Ishikawa (cell line): ENCODE measurements around the gene NAV2.

Source experiments
- CEBPB ChIP-seq: IDR thresholded peaks from 2 replicates; pipeline ENCODE4 v1.6.1; 2012
- CREB1 ChIP-seq: IDR thresholded peaks from 2 replicates; pipeline ENCODE4 v1.6.1; 2012; ENCODE audit warnings: low read depth
- EGR1 ChIP-seq: IDR thresholded peaks from 2 replicates; pipeline ENCODE4 v1.6.1; 2012
- EP300 ChIP-seq: IDR thresholded peaks from 2 replicates; pipeline ENCODE4 v1.6.1; 2012; ENCODE audit warnings: borderline replicate concordance
- FOXM1 ChIP-seq: IDR thresholded peaks from 2 replicates; pipeline ENCODE4 v1.6.1; 2012; ENCODE audit warnings: low read depth, borderline replicate concordance
- MAX ChIP-seq: IDR thresholded peaks from 2 replicates; pipeline ENCODE4 v1.6.1; 2012
- NFIC ChIP-seq: IDR thresholded peaks from 2 replicates; pipeline ENCODE4 v1.6.1; 2012
- RAD21 ChIP-seq: IDR thresholded peaks from 2 replicates; pipeline ENCODE4 v1.6.1; 2012; ENCODE audit warnings: low read depth
- TAF1 ChIP-seq: IDR thresholded peaks from 2 replicates; pipeline ENCODE4 v1.6.1; 2012; ENCODE audit warnings: low read depth, mild to moderate bottlenecking
- TCF12 ChIP-seq: IDR thresholded peaks from 2 replicates; pipeline ENCODE4 v1.6.1; 2012; ENCODE audit warnings: low read depth
- TEAD4 ChIP-seq: IDR thresholded peaks from 2 replicates; pipeline ENCODE4 v1.6.1; 2012
- USF1 ChIP-seq: IDR thresholded peaks from 2 replicates; pipeline ENCODE4 v1.6.1; 2012
- YY1 ChIP-seq: IDR thresholded peaks from 2 replicates; pipeline ENCODE4 v1.6.1; 2012; ENCODE audit warnings: low read depth
- ZBTB7A ChIP-seq: IDR thresholded peaks from 2 replicates; pipeline ENCODE4 v1.6.1; 2012; ENCODE audit warnings: low read depth
- TF ChIP-seq, protein P1 (sequence below): IDR thresholded peaks from 2 replicates; pipeline ENCODE4 v1.6.1; 2012; ENCODE audit warnings: low read depth, mild to moderate bottlenecking

The NAV2 gene

GRCh38 chr11:20089367-20089766 lies 376.7 kb downstream of the NAV2 start:
- TF ChIP-seq RAD21 (no peak), CREB1 (no peak), MAX (no peak), EGR1 (no peak), TEAD4 (no peak)

DNA sequence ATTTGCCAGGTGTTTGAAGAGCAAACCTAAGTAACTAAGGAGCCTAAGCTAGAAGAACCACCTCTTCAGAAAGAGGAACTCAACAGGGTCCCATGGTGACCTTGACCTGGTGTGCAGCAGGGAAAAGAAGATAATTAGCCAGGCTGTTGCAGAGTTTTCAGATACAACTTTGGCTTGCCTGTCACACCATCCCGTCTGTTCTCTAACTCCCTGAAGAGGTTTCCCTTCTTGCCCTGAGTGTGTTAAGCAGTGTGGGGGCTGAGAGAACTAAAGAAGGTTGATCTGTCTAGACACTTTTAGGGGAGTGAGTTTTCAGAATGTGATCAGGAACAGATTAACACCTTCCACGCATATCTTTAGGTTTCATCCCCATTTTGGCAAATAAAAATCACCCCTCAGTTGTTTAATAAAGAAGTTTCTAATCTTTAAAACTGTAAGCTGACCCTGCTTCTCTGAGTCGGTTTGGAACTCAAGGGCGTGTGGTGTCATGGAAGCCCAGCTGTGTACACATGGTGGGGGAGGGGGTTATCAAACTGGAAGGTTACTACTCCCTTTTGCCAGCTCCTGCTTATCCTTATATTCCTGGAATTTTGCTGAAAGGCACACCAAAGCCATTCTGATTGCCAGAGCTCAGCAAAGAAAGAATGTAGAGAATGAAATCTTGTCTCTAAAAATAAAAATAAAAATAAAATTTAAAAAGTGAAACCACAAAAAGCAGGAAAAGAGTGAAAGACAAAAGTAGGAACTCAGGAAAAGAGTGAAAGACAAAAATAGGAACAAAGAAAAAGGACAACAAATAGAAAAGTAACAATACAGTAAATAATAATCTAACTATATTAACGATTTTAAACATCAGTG lies 377.4 kb downstream of the NAV2 start:
- TF ChIP-seq EGR1 = no peak
- no peak for TF ChIP-seq CREB1
- TF ChIP-seq CEBPB = no peak
- no peak for TF ChIP-seq NFIC
- TF ChIP-seq ZBTB7A = no peak
- no peak for TF ChIP-seq TCF12
- TF ChIP-seq YY1 = no peak
- TF ChIP-seq EP300 = no peak
- TF ChIP-seq MAX = no peak
- no peak for TF ChIP-seq USF1
- no peak for TF ChIP-seq FOXM1
- TF ChIP-seq TAF1 = no peak
- no peak for TF ChIP-seq TEAD4
- TF ChIP-seq, protein P1, sequence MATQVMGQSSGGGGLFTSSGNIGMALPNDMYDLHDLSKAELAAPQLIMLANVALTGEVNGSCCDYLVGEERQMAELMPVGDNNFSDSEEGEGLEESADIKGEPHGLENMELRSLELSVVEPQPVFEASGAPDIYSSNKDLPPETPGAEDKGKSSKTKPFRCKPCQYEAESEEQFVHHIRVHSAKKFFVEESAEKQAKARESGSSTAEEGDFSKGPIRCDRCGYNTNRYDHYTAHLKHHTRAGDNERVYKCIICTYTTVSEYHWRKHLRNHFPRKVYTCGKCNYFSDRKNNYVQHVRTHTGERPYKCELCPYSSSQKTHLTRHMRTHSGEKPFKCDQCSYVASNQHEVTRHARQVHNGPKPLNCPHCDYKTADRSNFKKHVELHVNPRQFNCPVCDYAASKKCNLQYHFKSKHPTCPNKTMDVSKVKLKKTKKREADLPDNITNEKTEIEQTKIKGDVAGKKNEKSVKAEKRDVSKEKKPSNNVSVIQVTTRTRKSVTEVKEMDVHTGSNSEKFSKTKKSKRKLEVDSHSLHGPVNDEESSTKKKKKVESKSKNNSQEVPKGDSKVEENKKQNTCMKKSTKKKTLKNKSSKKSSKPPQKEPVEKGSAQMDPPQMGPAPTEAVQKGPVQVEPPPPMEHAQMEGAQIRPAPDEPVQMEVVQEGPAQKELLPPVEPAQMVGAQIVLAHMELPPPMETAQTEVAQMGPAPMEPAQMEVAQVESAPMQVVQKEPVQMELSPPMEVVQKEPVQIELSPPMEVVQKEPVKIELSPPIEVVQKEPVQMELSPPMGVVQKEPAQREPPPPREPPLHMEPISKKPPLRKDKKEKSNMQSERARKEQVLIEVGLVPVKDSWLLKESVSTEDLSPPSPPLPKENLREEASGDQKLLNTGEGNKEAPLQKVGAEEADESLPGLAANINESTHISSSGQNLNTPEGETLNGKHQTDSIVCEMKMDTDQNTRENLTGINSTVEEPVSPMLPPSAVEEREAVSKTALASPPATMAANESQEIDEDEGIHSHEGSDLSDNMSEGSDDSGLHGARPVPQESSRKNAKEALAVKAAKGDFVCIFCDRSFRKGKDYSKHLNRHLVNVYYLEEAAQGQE = no peak
- TF ChIP-seq RAD21 = no peak

- TF ChIP-seq ZBTB7A = no peak
- no peak for TF ChIP-seq CREB1
- TF ChIP-seq YY1 = no peak
- no peak for TF ChIP-seq TAF1
- TF ChIP-seq FOXM1 = no peak
- no peak for TF ChIP-seq EGR1
- no peak for TF ChIP-seq EP300
- no peak for TF ChIP-seq MAX
- TF ChIP-seq NFIC = no peak
- TF ChIP-seq TCF12 = no peak
- no peak for TF ChIP-seq RAD21
Measured at GRCh38 chr11:20090654-20091374, 378.2 kb downstream of the NAV2 start.

GRCh38 chr11:20093775-20094174 lies 381.1 kb downstream of the NAV2 start:
- TF ChIP-seq ZBTB7A (no peak), RAD21 (no peak), TAF1 (no peak), YY1 (no peak), MAX (no peak), CEBPB (no peak), CREB1 (no peak), TEAD4 (no peak), FOXM1 (no peak), EGR1 (no peak), EP300 (no peak), USF1 (no peak), TCF12 (no peak), NFIC (no peak)
- TF ChIP-seq, protein P1 = no peak

- TF ChIP-seq TCF12 (no peak), FOXM1 (no peak), RAD21 (no peak), ZBTB7A (no peak), CEBPB (no peak), USF1 (no peak), EP300 (no peak), EGR1 (no peak), NFIC (no peak), CREB1 (no peak), YY1 (no peak)
- TF ChIP-seq, protein P1 = no peak
Measured at GRCh38 chr11:20095189-20095588, 382.6 kb downstream of the NAV2 start.
